GM19351 (cell line): ENCODE data around the gene PTGES.

Source experiments
- ATAC-seq: cut with Tn5 transposase; IDR thresholded peaks from one replicate; pipeline ENCODE4 v1.9.1; 2021; ENCODE audit warnings: mild to moderate bottlenecking, moderate library complexity; ENCODE audit not compliant: unreplicated experiment

The PTGES gene

DNA sequence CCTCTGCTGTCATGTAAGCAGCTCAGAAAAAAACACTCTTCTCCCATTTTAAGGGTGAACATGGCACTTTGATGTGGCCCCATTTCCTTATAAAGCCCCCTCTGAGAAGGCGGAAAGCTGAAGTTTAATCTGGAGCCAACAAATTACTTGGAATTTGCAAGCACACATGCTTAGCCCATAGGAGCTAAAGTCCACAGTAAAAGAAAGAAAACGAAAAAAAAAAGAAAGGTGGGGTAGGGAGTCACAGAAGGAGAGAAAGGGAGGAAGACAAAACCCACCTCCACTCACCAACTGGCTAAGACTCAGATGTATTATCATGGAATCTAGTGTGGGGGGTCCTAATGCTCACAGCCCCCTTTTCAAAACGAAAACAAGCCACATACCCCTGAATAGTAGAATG is 57.0 kb downstream of the PTGES start:
- no peak for ATAC-seq

DNA sequence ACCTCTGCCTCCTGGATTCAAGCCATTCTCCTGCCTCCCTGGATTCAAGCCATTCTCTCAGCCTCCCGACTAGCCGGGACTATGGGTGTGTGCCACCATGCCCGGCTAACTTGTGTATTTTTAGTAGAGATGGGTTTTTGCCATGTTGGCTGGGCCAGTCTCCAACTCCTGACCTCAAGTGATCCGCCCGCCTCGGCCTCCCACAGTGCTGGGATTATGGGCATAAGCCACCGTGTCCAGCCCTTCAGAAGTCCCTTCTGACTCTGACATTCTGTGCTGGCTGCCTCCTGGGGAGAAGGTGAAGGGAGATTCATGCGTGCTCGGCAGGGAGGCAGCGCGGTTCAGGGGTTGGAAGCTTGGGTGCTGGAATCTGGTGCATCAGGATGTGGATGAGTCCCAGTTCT is 58.6 kb downstream of the PTGES start:
- no peak for ATAC-seq

DNA sequence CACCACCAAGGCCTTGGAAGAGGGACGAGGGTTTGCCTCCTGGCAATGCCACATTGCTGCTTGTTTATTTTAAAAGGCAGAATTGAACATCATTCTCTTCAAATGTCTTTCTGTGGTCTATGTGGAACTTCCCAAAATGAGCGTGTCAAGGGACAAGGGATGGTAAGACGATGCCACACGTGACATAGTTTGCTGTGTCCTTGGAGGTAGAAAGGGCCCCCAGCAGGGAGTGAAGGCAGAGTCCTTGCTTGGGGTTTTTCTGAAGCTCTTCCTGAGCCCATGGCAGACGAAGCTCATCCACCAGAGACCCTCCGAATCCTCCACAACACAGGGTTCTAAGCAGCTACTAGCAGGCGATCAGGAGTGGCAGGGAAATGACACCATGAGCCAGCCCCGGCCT is 59.1 kb downstream of the PTGES start:
- ATAC-seq: no peak

DNA sequence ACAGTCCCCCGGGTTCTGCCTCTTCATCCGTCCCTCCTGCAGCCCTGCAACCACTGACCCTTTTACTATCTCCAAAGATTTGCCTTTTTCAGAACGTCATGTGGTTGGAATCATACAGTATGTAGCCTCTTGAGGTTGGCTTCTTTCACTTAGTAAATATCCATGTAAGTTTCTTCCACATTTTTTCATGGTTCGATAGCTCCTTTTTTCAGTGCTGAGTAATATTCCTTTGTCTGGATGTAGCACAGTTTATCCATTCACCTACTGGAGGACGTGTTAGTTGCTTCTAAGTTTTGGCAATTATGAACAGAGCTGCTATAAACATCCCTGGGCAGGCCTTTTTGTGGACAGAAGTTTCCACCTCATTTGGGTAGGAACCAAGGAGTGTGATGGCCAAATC is 60.3 kb downstream of the PTGES start:
- no peak for ATAC-seq
